GM19438 (cell line): ENCODE measurements around the gene SELENOO.

Experiments used
- ATAC-seq: cut with Tn5 transposase; IDR thresholded peaks from one replicate; pipeline ENCODE4 v1.9.1; 2021; ENCODE audit warnings: low read depth; ENCODE audit not compliant: unreplicated experiment

Gene SELENOO

GRCh38 chr22:50184004-50184901 lies 16.6 kb upstream of the SELENOO start:
- ATAC-seq, result no peak

- no peak for ATAC-seq
These were observed 15.9 kb upstream of the SELENOO start for GRCh38 chr22:50184902-50185374.

GRCh38 chr22:50185375-50186087 lies 15.3 kb upstream of the SELENOO start, which contains the start of gene TRABD:
TSS of gene TRABD (plus strand) at chr22:50185913. CDS start at chr22:50193061, 7,148 bp downstream.
- ATAC-seq, result no peak

GRCh38 chr22:50186181-50186714 lies 14.6 kb upstream of the SELENOO start:
- no peak for ATAC-seq

GRCh38 chr22:50186761-50187523 lies 13.9 kb upstream of the SELENOO start:
- no peak for ATAC-seq

- no peak for ATAC-seq
These were observed 12.5 kb upstream of the SELENOO start for GRCh38 chr22:50188356-50188755.

GRCh38 chr22:50189184-50189848 lies 11.5 kb upstream of the SELENOO start:
- ATAC-seq, result no peak

- ATAC-seq, result no peak
These were observed 11.0 kb upstream of the SELENOO start for GRCh38 chr22:50189849-50190181.

- peak; percentile 36 for ATAC-seq
These were observed 10.4 kb upstream of the SELENOO start for GRCh38 chr22:50190182-50190940.

GRCh38 chr22:50190941-50191741 lies 9.7 kb upstream of the SELENOO start:
- ATAC-seq, result peak; percentile 23

GRCh38 chr22:50192436-50193204 lies 8.2 kb upstream of the SELENOO start:
- ATAC-seq, result no peak

GRCh38 chr22:50193621-50194020 lies 7.2 kb upstream of the SELENOO start:
- no peak for ATAC-seq

- no peak for ATAC-seq
These were observed 6.6 kb upstream of the SELENOO start for GRCh38 chr22:50194037-50194805.

GRCh38 chr22:50196256-50196655 lies 4.6 kb upstream of the SELENOO start:
- ATAC-seq, result no peak

- ATAC-seq, result no peak
These were observed 3.6 kb upstream of the SELENOO start for GRCh38 chr22:50197000-50197800.
